ENCODE results near the gene FHIP1B.

The FHIP1B gene

GRCh38 chr11:6205366-6205765 is 29.1 kb downstream of the FHIP1B start, which contains the start of gene C11orf42:
Gene C11orf42 (plus strand): TSS chr11:6205557. CDS start chr11:6205616, 59 bp downstream.
- no peak for DNase-seq (ENCODE audit: low read depth)
- H3K4me3 ChIP-seq (ENCODE audit: low read depth, low read length), result no peak within 1 kb of the TSS

DNA sequence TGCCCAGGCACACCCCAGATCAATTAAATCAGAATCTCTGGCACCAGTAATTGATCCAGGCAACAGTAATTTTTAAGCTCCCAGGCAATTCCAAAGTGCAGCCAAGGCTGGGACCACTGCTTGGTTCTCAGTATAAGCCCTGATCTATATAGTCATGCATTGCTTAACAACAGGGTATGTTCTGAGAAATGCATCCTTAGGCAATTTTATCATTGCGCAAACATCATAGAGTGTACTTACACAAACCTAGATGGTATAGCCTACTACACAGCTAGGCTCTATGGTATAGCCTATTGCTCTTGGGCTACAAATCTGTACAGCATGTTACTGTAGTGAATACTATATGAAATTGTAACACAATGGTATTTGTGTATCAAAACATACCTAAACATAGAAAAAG is 29.7 kb downstream of the FHIP1B start:
- DNase-seq (ENCODE audit: low read depth), result peak; percentile 24

GRCh38 chr11:6203327-6203726 is 31.1 kb downstream of the FHIP1B start:
- DNase-seq (ENCODE audit: low read depth), result no peak

More for the DNA sequence above, 29.7 kb downstream of the FHIP1B start:
- H3K4me3 ChIP-seq (ENCODE audit: low read depth, low read length), result no peak overlapping the region

DNA sequence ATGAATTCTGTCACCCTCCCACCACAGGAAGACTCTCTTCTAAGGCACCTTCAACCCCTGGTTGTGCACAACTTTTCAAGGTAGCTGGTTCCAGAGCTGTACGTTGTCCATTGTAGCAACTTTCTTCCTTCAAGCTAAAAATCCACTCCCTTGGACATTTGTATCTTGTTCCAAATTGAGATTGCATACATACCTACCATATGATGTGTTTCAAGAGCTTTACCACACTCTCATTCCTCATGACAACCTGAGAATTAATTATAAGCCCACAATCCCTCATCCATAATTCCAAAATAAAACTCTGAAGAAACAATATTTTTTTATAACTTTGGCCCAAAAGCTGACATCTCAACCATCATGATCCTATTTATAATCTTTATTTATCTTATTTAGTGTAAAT is 32.4 kb downstream of the FHIP1B start:
- DNase-seq (ENCODE audit: low read depth), result no peak
- no peak overlapping the region for H3K4me3 ChIP-seq (ENCODE audit: low read depth, low read length)

More at GRCh38 chr11:6203327-6203726, 31.1 kb downstream of the FHIP1B start:
- no peak overlapping the region for H3K4me3 ChIP-seq (ENCODE audit: low read depth, low read length)

GRCh38 chr11:6201481-6201880 is 33.0 kb downstream of the FHIP1B start:
- no peak overlapping the region for H3K4me3 ChIP-seq (ENCODE audit: low read depth, low read length)
- DNase-seq (ENCODE audit: low read depth), result no peak

- no peak overlapping the region for H3K4me3 ChIP-seq (ENCODE audit: low read depth, low read length)
- DNase-seq (ENCODE audit: low read depth), result no peak
These were observed 33.5 kb downstream of the FHIP1B start for GRCh38 chr11:6200975-6201374.

DNA sequence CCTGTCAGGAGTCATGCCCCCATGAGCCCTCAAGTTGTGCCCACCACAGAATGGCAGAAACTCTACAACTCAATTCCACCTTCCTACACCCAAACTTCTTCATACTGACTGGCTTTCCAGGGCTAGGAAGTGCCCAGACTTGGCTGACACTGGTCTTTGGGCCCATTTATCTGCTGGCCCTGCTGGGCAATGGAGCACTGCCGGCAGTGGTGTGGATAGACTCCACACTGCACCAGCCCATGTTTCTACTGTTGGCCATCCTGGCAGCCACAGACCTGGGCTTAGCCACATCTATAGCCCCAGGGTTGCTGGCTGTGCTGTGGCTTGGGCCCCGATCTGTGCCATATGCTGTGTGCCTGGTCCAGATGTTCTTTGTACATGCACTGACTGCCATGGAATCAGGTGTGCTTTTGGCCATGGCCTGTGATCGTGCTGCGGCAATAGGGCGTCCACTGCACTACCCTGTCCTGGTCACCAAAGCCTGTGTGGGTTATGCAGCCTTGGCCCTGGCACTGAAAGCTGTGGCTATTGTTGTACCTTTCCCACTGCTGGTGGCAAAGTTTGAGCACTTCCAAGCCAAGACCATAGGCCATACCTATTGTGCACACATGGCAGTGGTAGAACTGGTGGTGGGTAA is 35.1 kb downstream of the FHIP1B start, which contains the start of gene OR52W1:
Gene OR52W1 (plus strand): TSS at position 51 of the 637 bp plus-strand sequence. CDS start 0 bp downstream, at position 51.
- no peak within 1 kb of the TSS for H3K4me3 ChIP-seq (ENCODE audit: low read depth, low read length)
- no peak for DNase-seq (ENCODE audit: low read depth)

GRCh38 chr11:6197466-6198200 is 36.8 kb downstream of the FHIP1B start:
- no peak overlapping the region for H3K4me3 ChIP-seq (ENCODE audit: low read depth, low read length)
- no peak for DNase-seq (ENCODE audit: low read depth)

GRCh38 chr11:6196396-6196795 is 38.0 kb downstream of the FHIP1B start:
- DNase-seq (ENCODE audit: low read depth), result no peak
- no peak overlapping the region for H3K4me3 ChIP-seq (ENCODE audit: low read depth, low read length)

DNA sequence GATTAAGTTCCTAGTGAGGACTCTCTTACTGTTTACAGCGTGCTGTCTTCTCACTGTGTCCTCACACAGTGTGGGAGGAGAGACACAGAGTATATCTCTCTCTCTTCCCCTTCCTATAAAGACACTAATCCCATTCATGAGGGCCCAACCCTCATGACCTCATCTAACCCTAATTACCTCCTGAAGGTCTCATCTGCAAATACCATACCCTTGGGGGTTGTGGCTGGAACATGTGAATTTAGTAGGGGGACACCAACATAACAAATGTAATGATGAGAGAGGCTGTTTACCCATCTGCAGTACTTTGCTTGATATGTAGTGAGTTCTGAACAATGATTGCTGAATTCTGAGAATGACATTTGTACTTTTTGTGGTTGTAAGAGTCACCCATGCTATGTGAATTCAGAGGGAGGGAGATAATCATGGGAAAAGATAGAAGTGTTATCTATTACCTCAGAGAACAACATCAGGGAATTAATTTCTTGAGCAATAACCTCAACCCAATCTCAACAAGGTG is 40.3 kb downstream of the FHIP1B start:
- no peak overlapping the region for H3K4me3 ChIP-seq (ENCODE audit: low read depth, low read length)
- no peak for DNase-seq (ENCODE audit: low read depth)

DNA sequence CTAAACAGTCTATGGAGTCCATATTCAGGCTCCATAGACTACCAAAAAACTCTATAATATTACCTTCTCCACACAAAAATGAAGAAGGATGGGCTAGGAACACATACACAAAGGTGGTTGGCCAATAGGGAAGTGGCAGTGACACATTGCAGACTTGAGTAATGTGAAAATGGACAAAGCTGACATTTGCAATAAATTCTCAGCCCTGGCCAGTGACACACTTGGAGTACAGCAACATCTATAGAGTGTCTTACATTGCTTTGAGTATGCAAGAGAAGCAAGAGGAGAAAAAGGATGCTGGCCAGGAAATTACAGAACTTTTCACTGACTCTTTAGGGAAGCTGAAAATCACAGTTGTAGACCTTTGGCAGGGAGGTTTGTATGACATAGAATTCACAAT is 42.7 kb downstream of the FHIP1B start:
- no peak for DNase-seq (ENCODE audit: low read depth)
- H3K4me3 ChIP-seq (ENCODE audit: low read depth, low read length), result no peak overlapping the region

- no peak for DNase-seq (ENCODE audit: low read depth)
- H3K4me3 ChIP-seq (ENCODE audit: low read depth, low read length), result no peak overlapping the region
These were observed 59.0 kb downstream of the FHIP1B start for GRCh38 chr11:6175440-6175839.

- DNase-seq (ENCODE audit: low read depth), result no peak
- no peak within 1 kb of the TSS for H3K4me3 ChIP-seq (ENCODE audit: low read depth, low read length)
These were observed 64.2 kb downstream of the FHIP1B start, which contains the start of gene OR52B2 for GRCh38 chr11:6170226-6170625. Gene OR52B2 (minus strand): TSS chr11:6170326. CDS start chr11:6170326, 0 bp downstream.

Data from skeletal muscle cell (primary cell).